ENCODE results near the gene BLTP3A.

BLTP3A gene

DNA sequence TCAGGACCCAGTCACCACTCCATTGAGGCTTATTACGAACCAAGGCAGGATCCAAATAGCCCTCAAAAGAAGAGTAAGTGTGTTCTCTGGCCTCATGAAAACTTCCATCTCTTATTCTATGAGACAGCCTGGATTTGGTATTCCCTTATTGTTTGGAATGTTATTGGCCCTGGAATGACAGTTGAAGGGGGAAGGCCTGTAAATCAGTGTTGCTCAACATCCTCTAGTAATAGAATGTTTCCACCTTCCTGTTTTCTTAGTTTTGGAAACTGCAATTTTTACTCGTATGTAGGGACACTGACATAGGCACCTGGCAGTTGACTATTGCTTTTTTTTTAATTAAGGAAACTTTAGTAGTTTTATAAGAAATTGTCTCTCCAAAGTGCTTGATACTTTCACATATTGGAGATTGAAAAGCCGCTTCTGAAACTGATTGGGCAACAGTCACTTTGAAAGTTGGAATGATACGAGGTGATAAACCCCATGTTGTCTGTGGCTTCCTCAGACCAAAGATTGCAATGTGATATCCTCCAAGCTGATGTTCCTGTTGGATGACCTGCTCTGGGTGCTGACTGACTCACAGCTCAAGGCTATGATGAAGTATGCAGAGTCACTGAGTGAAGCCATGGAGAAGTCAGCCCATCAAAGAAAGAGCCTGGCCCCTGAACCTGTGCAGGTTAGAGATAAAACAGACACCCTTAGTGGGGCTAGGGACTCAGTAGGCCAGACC, 43.1 kb downstream of the BLTP3A start:
- no peak for DNase-seq
- Histone ChIP-seq H3K36me3 (replicated peaks; ENCODE audit: insufficient read depth, low read length) (no peaks in the 10 kb centered on the region; the same call in 1 of the 2 replicates), H3K9me2 (replicated peaks; ENCODE audit: insufficient read depth, low read length) (no peaks in the 10 kb centered on the region), H3K9me3 (replicated peaks; ENCODE audit: insufficient read depth, low read length) (no peaks in the 10 kb centered on the region), H2AFZ (ENCODE audit: low read length) (no peak overlapping the region), H3K9ac (ENCODE audit: low read length) (no peak overlapping the region), H3F3A (ENCODE audit: insufficient read depth, low read length) (no peaks in the 10 kb centered on the region), H3K27ac (ENCODE audit: low read length) (no peak overlapping the region), H3K4me1 (ENCODE audit: low read length) (no peaks in the 10 kb centered on the region), H3K4me2 (ENCODE audit: low read depth, low read length) (no peak overlapping the region), H3K79me2 (ENCODE audit: low read length) (no peaks in the 10 kb centered on the region), H3K4me3 (ENCODE audit: low read length) (no peak overlapping the region), H3K27me3 (replicated peaks; ENCODE audit: insufficient read depth, low read length) (no peaks in the 10 kb centered on the region), H4K20me1 (ENCODE audit: insufficient read depth, low read length) (no peaks in the 10 kb centered on the region)
- TF ChIP-seq, protein P1, sequence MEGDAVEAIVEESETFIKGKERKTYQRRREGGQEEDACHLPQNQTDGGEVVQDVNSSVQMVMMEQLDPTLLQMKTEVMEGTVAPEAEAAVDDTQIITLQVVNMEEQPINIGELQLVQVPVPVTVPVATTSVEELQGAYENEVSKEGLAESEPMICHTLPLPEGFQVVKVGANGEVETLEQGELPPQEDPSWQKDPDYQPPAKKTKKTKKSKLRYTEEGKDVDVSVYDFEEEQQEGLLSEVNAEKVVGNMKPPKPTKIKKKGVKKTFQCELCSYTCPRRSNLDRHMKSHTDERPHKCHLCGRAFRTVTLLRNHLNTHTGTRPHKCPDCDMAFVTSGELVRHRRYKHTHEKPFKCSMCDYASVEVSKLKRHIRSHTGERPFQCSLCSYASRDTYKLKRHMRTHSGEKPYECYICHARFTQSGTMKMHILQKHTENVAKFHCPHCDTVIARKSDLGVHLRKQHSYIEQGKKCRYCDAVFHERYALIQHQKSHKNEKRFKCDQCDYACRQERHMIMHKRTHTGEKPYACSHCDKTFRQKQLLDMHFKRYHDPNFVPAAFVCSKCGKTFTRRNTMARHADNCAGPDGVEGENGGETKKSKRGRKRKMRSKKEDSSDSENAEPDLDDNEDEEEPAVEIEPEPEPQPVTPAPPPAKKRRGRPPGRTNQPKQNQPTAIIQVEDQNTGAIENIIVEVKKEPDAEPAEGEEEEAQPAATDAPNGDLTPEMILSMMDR (IDR thresholded peaks at IDR 0.05; ENCODE audit: low read length), result no peak
- TF ChIP-seq EZH2phosphoT487 (IDR thresholded peaks at IDR 0.05; ENCODE audit: low read length) (no peak), EZH2 (optimal IDR thresholded peaks at IDR 0.05; ENCODE audit: low read depth, low read length) (no peak)

DNA sequence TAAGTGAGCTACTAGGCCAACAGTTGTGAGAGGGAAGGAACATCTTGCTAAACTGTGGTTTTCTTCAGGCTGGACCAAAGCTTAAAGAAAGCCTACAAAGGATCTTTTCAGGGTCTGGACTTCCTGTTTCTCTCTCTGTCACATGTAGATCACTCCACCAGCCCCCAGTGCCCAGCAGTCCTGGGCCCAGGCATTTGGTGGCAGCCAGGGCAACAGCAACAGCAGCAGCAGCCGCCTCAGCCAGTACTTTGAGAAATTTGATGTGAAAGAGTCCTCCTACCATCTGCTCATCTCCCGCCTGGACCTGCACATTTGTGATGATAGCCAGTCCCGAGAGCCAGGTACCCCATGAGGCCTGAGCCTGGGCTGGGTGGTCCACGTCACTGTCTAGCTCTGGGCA, 44.1 kb downstream of the BLTP3A start:
- Histone ChIP-seq H3K4me1 (ENCODE audit: low read length) (no peaks in the 10 kb centered on the region), H2AFZ (ENCODE audit: low read length) (no peak overlapping the region), H3K36me3 (replicated peaks; ENCODE audit: insufficient read depth, low read length) (no peaks in the 10 kb centered on the region; the same call in 1 of the 2 replicates), H3K27ac (ENCODE audit: low read length) (no peak overlapping the region), H3K9me3 (replicated peaks; ENCODE audit: insufficient read depth, low read length) (no peaks in the 10 kb centered on the region), H3K79me2 (ENCODE audit: low read length) (no peaks in the 10 kb centered on the region), H3K4me2 (ENCODE audit: low read depth, low read length) (no peak overlapping the region), H3K27me3 (replicated peaks; ENCODE audit: insufficient read depth, low read length) (no peaks in the 10 kb centered on the region), H4K20me1 (ENCODE audit: insufficient read depth, low read length) (no peaks in the 10 kb centered on the region), H3K9me2 (replicated peaks; ENCODE audit: insufficient read depth, low read length) (no peaks in the 10 kb centered on the region), H3K9ac (ENCODE audit: low read length) (no peak overlapping the region), H3K4me3 (ENCODE audit: low read length) (no peak overlapping the region), H3F3A (ENCODE audit: insufficient read depth, low read length) (no peaks in the 10 kb centered on the region)
- DNase-seq, result no peak
- TF ChIP-seq, protein P1 (IDR thresholded peaks at IDR 0.05; ENCODE audit: low read length), result no peak
- no peak for TF ChIP-seq EZH2phosphoT487 (IDR thresholded peaks at IDR 0.05; ENCODE audit: low read length)
- no peak for TF ChIP-seq EZH2 (optimal IDR thresholded peaks at IDR 0.05; ENCODE audit: low read depth, low read length)

DNA sequence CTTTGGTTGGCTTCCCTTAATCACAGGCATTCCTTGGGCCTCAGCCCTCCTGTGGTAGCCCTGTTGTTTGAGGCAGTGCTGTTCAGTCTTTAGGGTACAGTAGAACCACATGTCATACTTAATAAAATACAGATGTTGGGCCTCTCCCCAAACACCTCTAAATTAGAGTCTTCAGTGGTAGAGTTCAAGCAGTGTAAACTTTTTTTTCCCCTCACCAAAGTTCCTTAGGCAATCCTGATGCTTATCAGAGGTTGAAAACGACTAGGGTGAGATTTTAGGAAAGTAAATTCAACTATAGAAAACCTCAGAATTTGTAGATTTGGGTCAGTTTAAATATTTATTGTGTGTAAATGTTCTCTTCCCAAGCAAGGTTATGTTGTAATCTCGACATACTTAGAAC, 44.6 kb downstream of the BLTP3A start:
- TF ChIP-seq EZH2phosphoT487 (IDR thresholded peaks at IDR 0.05; ENCODE audit: low read length), result no peak
- Histone ChIP-seq H3K4me3 (ENCODE audit: low read length) (no peak overlapping the region), H3K9me3 (replicated peaks; ENCODE audit: insufficient read depth, low read length) (no peaks in the 10 kb centered on the region), H3K27ac (ENCODE audit: low read length) (no peak overlapping the region), H3K9me2 (replicated peaks; ENCODE audit: insufficient read depth, low read length) (no peaks in the 10 kb centered on the region), H2AFZ (ENCODE audit: low read length) (no peak overlapping the region), H4K20me1 (ENCODE audit: insufficient read depth, low read length) (no peaks in the 10 kb centered on the region), H3K4me1 (ENCODE audit: low read length) (no peaks in the 10 kb centered on the region), H3K9ac (ENCODE audit: low read length) (no peak overlapping the region), H3F3A (ENCODE audit: insufficient read depth, low read length) (no peaks in the 10 kb centered on the region; the same call in 1 of the 2 replicates), H3K4me2 (ENCODE audit: low read depth, low read length) (no peak overlapping the region), H3K36me3 (replicated peaks; ENCODE audit: insufficient read depth, low read length) (no peaks in the 10 kb centered on the region; the same call in 1 of the 2 replicates), H3K27me3 (replicated peaks; ENCODE audit: insufficient read depth, low read length) (no peaks in the 10 kb centered on the region), H3K79me2 (ENCODE audit: low read length) (no peaks in the 10 kb centered on the region)
- no peak for DNase-seq

DNA sequence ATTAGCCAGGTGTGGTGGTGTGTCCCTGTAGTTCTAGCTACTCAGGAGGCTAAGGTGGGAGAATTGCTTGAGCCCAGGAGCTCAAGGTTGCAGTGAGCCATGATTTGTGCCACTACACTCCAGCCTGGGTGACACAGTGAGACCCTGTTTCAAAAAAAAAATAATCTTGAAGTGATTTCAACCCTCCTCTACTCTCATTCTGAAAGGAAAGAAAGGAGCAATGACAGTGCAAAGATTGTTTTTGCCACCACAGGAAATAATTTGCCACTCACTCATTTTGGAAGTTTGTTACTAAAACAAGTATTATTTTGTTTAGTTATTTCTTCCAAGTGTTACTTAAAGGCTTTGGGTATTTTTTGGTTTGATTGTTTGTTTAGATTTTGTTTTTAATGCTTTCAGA, 45.6 kb downstream of the BLTP3A start:
- no peak overlapping the region for H2AFZ ChIP-seq (ENCODE audit: low read length)
- H3K79me2 ChIP-seq (ENCODE audit: low read length), result no peaks in the 10 kb centered on the region
- H3F3A ChIP-seq (ENCODE audit: insufficient read depth, low read length), result no peaks in the 10 kb centered on the region; the same call in 1 of the 2 replicates
- DNase-seq, result no peak
- no peaks in the 10 kb centered on the region; the same call in 1 of the 2 replicates for H3K36me3 ChIP-seq (replicated peaks; ENCODE audit: insufficient read depth, low read length)
- H3K4me3 ChIP-seq (ENCODE audit: low read length), result no peak overlapping the region
- no peaks in the 10 kb centered on the region for H3K4me1 ChIP-seq (ENCODE audit: low read length)
- no peak overlapping the region for H3K27ac ChIP-seq (ENCODE audit: low read length)
- H3K27me3 ChIP-seq (replicated peaks; ENCODE audit: insufficient read depth, low read length), result no peaks in the 10 kb centered on the region
- H3K4me2 ChIP-seq (ENCODE audit: low read depth, low read length), result no peak overlapping the region
- H3K9me3 ChIP-seq (replicated peaks; ENCODE audit: insufficient read depth, low read length), result no peaks in the 10 kb centered on the region
- no peaks in the 10 kb centered on the region for H4K20me1 ChIP-seq (ENCODE audit: insufficient read depth, low read length)
- H3K9ac ChIP-seq (ENCODE audit: low read length), result no peak overlapping the region
- no peaks in the 10 kb centered on the region for H3K9me2 ChIP-seq (replicated peaks; ENCODE audit: insufficient read depth, low read length)
- no peak for TF ChIP-seq EZH2phosphoT487 (IDR thresholded peaks at IDR 0.05; ENCODE audit: low read length)
- TF ChIP-seq EZH2 (optimal IDR thresholded peaks at IDR 0.05; ENCODE audit: low read depth, low read length), result no peak
- TF ChIP-seq, protein P1 (IDR thresholded peaks at IDR 0.05; ENCODE audit: low read length), result no peak

All from MM.1S (cell line).